Panc1 (cell line): ENCODE measurements around the gene SOBP.

ENCODE experiments used
- CTCF ChIP-seq: fragments of 450-650 bp; IDR thresholded peaks from 2 replicates; pipeline ENCODE4 v1.5.1; 2017; ENCODE audit warnings: mild to moderate bottlenecking
- POLR2AphosphoS5 ChIP-seq: IDR thresholded peaks from 2 replicates; pipeline ENCODE4 v1.6.1; 2012; ENCODE audit warnings: mild to moderate bottlenecking, low read depth, low read length, moderate library complexity
- REST ChIP-seq, 2 experiments: IDR thresholded peaks; 2 replicates each; pipeline ENCODE4 v1.6.1; 2011 to 2012; ENCODE audit warnings: low read depth in 2 of 2, control low read depth in 1 of 2, low read length in 1 of 2, mild to moderate bottlenecking in 1 of 2, moderate library complexity in 1 of 2; ENCODE audit not compliant: insufficient read depth in 1 of 2
- SIN3A ChIP-seq: IDR thresholded peaks from 2 replicates; pipeline ENCODE4 v1.6.1; 2012; ENCODE audit warnings: low read depth, mild to moderate bottlenecking, low read length, moderate library complexity, borderline replicate concordance; ENCODE audit not compliant: insufficient read depth

- TF ChIP-seq CTCF (no peak), POLR2AphosphoS5 (no peak), SIN3A (no peak), REST (IDR thresholded peaks at IDR 0.05; ENCODE audit: insufficient read depth in 1 of 2, low read depth in 2 of 2, low read length in 1 of 2) (no peak)
Measured at GRCh38 chr6:107668743-107669474, 179.0 kb downstream of the SOBP start.
